IMR-90 (cell line): ENCODE data around the gene CFHR2.

ENCODE experiments used
- CEBPB ChIP-seq: IDR thresholded peaks from 2 replicates; pipeline ENCODE4 v1.6.1; 2012; ENCODE audit warnings: low read depth, low read length, improper control_type of control experiment
- CTCF ChIP-seq: conservative IDR thresholded peaks from 2 replicates; pipeline ENCODE4 v1.5.1; 2012; ENCODE audit warnings: mild to moderate bottlenecking, low read depth, low read length, improper control_type of control experiment
- MAFK ChIP-seq: IDR thresholded peaks from 2 replicates; pipeline ENCODE4 v1.6.1; 2012; ENCODE audit warnings: low read depth, low read length, improper control_type of control experiment
- POLR2A ChIP-seq: IDR thresholded peaks from 2 replicates; pipeline ENCODE4 v1.6.1; 2012; ENCODE audit warnings: mild to moderate bottlenecking, low read depth, low read length
- RAD21 ChIP-seq: IDR thresholded peaks from 2 replicates; pipeline ENCODE4 v1.6.1; 2012; ENCODE audit warnings: low read length, improper control_type of control experiment
- SMC3 ChIP-seq: fragments of 150-350 bp; IDR thresholded peaks from 2 replicates; pipeline ENCODE4 v1.6.1; 2016; ENCODE audit warnings: low read depth, mild to moderate bottlenecking, antibody characterized with exemption, low read length, moderate library complexity
- TF ChIP-seq, protein P1 (sequence below): fragments of 150-350 bp; IDR thresholded peaks from 2 replicates; pipeline ENCODE4 v1.6.1; 2017; ENCODE audit warnings: mild to moderate bottlenecking, antibody characterized with exemption, low read length, low read depth

- TF ChIP-seq CTCF (no peak), MAFK (no peak), POLR2A (no peak), SMC3 (no peak), RAD21 (no peak), CEBPB (no peak)
- TF ChIP-seq, protein P1, sequence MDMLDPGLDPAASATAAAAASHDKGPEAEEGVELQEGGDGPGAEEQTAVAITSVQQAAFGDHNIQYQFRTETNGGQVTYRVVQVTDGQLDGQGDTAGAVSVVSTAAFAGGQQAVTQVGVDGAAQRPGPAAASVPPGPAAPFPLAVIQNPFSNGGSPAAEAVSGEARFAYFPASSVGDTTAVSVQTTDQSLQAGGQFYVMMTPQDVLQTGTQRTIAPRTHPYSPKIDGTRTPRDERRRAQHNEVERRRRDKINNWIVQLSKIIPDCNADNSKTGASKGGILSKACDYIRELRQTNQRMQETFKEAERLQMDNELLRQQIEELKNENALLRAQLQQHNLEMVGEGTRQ: no peak
These were observed 65.3 kb downstream of the CFHR2 start for GRCh38 chr1:197008861-197009260.
